ENCODE measurements around the gene RAD21L1.
"Not testable (repeated sequence)": the region's sequence is repeated elsewhere in the genome, so short reads cannot be mapped to it uniquely, and the experiment has no call there.

Gene RAD21L1

DNA sequence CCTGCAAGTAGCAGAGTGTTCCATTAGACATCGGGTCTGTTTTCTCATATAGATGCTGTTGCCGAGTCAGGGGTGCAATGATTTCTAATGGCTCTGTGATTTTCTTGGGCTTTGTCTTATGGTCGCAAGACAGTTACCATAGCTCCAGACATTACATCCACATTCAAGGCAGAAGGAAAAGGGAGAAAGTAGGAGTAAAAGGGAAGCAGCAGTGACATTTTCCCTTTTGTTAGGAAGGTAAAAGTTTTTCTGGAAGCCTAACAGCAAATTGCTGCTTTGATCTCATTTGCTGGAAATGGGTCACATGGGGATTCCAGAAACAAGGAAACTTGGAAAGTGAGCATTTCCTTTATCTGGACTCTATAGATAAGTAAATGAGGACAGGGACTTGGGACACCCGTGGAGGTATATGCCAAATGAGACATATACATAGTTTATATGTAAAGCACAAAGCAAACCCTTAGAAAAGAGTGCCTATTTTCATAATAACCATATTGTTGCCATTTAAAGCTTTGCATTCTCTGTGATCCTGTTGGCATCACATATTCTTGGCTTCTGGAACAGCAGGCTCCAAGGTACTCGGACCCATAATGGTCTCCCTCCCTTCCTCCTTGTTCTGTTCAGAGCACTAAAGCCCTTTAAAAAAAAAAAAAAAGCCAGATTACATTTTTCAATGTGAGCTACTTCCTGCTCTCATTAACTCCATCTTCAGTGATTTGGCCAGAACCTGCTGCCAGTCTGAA is 22.9 kb upstream of the RAD21L1 start, which contains the start of gene C20orf202:
Gene C20orf202 (plus strand): TSS at position 693 of the 743 bp plus-strand sequence. CDS start 132 bp downstream, outside the sequence.
- DNase-seq, result no peak

GRCh38 chr20:1203630-1204029 is 22.2 kb upstream of the RAD21L1 start:
- no peak for DNase-seq

GRCh38 chr20:1204113-1204512 is 21.7 kb upstream of the RAD21L1 start:
- DNase-seq, result no peak

DNA sequence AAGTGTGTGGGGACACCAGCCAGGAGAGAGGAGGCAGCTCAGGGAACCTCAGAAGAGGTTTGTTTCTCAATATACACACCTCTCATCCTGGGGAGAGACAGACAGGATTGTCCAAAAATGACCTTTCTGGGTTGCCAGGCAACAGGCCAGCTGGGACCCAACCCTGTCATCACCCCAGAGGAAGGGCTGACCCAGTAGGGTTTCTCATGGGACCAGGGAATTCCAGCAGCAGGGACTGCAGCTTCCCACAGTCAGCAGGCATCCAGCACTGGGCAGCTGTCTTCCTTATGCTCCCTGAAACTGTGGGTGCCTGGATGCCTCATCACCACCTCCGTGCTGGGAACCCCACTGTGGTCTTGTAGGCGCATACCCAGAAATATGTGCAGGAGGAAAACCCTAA is 21.3 kb upstream of the RAD21L1 start:
- no peak for DNase-seq

GRCh38 chr20:1205802-1206201 is 20.0 kb upstream of the RAD21L1 start:
- DNase-seq, result no peak

DNA sequence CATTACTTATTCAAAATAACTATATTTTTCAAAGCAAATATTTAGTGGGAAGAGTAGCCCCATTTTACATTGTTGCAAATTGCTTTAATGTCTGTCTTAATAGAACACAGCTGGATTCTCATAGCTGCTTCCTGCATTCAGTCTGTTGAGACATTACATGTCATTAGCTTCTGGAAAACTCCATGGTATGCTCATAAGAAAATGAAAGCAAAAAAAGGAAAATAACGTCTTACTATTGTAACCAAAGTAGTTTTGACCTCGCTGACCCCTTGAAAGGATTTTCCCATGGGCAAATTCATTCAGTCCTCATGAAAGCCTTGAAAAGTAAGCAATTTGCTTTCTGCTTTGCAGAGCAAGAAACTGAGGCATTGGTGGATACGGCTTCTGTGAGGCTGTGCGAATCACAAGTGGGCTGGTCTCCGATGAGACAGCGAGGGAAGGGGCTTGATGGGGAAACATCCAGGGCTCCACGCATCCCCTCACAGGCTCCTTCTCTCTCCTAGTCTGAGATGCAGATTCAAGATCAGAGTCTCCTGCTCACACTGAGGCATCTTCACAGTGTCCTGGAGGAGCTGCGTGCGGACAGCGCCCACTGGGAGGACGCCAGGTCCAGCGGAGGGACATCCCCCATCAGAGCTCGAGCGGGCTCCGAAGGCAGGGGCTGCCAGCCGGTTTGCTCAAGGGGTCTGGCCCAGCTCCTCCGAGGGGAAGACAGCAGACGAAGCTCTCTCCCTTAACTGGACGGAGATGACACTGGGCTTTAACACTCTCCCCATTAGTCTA is 19.3 kb upstream of the RAD21L1 start:
- DNase-seq, result no peak

DNA sequence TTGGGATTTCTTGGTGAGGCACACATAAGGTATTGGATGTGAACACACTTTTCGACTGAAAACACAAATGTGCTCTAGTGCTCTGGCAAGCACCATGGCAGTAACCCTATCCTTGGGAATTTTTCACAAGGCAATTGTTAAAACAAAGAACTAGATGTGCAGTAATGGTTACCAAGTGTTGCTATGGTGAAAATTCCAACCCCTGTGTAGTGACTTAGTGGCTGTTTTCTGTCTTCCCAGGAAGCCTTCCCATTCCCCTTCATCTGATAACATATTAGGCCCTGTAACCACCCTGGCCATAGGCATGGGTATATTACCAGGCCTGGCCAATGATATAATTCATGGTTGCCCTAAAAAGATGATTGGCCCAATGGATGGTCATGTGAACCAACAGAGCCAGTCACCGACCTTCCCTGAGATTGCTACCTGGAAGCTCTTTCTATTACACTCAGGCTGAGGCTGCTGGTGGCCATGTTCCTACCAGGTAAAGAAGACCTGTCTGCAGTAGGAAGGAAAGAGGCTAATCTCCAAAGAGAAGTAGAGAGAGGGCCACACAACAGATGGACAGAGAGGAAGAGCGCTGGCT is 18.5 kb upstream of the RAD21L1 start:
- no peak for DNase-seq

GRCh38 chr20:1209447-1210387 is 16.1 kb upstream of the RAD21L1 start:
- peak; percentile 45 for DNase-seq

DNA sequence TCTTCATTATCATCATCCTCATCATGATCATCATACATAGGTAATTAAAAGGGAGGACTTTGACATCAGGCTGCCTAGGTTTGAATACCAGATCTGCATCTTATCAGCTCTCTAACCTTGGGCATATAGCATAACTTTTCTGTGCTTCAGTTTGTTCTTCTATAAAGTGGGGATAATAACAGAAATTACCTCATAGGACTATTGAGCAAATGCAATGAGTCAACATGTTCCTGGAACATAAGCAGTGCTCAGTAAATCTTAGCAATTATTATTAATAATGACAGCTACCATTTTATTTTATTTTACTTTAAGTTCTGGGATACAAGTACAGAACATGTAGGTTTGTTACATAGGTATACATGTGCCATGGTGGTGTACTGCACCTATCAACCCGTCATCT is 15.3 kb upstream of the RAD21L1 start:
- DNase-seq, result no peak

GRCh38 chr20:1212023-1212422 is 13.8 kb upstream of the RAD21L1 start:
- no peak for DNase-seq

- no peak for DNase-seq
These were observed 13.0 kb upstream of the RAD21L1 start for GRCh38 chr20:1212607-1213396.

DNA sequence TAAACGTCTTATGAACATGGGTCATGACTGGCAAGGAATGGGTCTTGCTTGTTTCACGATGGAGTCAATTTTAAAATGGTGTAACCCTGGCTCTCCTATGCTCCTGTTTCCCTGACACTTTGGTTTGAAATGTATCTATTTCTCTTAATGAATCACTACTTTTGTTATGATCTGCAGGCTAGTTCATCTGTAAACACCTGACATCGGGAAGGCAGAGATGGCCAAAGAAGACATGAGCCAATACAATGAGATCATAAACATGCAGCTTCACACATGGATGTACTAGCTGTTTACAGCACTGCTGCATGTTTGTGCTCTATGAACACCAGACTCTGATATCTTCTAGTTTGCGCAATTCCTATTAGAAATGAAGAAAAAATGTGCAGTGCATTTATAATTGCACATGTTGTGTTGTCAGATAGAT is 11.0 kb upstream of the RAD21L1 start:
- DNase-seq, result no peak

DNA sequence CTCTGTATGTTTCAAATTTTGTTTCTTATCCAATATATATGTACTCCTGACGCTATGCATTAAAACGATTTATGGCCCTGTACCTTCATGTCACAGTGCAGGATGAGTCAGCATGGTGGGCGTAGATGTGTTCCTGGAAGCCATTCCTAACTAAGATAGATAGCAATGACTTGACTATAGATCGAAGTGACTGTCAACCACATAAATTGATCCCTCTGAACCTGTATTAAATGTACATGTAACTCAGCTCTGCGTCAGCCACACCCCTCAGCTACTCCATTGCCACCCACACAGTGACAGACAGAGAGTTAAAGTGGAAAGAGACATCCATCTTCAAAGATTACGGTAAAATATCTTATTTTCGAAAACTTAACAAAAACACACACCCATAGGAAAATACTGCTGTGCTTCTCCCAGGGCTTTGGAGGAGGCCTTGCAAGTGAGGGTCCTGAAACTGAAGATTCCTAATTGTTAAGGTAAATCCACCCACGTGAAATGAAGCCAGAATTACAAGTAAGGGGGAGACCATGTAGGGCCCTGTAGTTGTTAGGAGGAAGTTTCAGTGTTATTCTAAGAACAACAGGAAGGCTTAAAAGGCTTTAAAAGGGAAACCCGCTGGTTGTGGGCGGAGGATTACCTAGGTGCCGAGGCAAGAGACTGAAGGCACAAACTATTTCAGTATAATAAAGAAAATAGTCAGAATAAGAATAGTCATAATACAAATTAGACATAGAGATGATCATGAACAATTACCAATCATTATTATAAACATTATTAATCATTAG is 10.3 kb upstream of the RAD21L1 start:
- no peak for DNase-seq

GRCh38 chr20:1216527-1217427 is 9.1 kb upstream of the RAD21L1 start:
- DNase-seq, result not testable (repeated sequence)

GRCh38 chr20:1222750-1223149 is 3.1 kb upstream of the RAD21L1 start:
- not testable (repeated sequence) for DNase-seq

- no peak for DNase-seq
These were observed 1.5 kb upstream of the RAD21L1 start for GRCh38 chr20:1224205-1224890.

- DNase-seq, result no peak
These were observed 521 bp upstream of the RAD21L1 start for GRCh38 chr20:1225263-1225782.

GRCh38 chr20:1229541-1229940 is 3.7 kb downstream of the RAD21L1 start:
- no peak for DNase-seq
